ENCODE measurements around the gene TENM3. TPM values are rescaled to one million over a fixed set of nuclear protein-coding genes. Genes with fewer than 3 reads are reported as not detected.

TENM3 gene
- total RNA-seq, 2 donors from 2014 or later, result 39.5 to 51.9 TPM

GRCh38 chr4:182293691-182294255 is 50.6 kb downstream of the TENM3 start:
- 70 to 80% methylated on average over 8 to 14 of the region's 14 CpGs for WGBS, 2 experiments (ENCODE audit: insufficient coverage in 1 of 2, insufficient read length in 1 of 2)
- H3K9ac ChIP-seq (ENCODE audit: extremely low read depth, low read length, poor library complexity, severe bottlenecking), result no peak overlapping the region
- Mint-ChIP-seq H3K27ac (no peak overlapping the region), H3K36me3 (ENCODE audit: low read depth) (no peaks in the 10 kb centered on the region), H3K4me1 (peaks cover 14% of the 10 kb centered on the region), H3K4me3 (no peak overlapping the region), H3K9me3 (no peaks in the 10 kb centered on the region), H3K27me3 (ENCODE audit: insufficient read depth) (peaks cover 3% of the 10 kb centered on the region)
- H3K27me3 ChIP-seq (ENCODE audit: control insufficient read depth, insufficient read depth, low read length, poor library complexity, severe bottlenecking), result no peaks in the 10 kb centered on the region
- H3K4me1 ChIP-seq (ENCODE audit: control insufficient read depth, insufficient read depth, low read length), result peaks cover 5% of the 10 kb centered on the region
- no peak for TF ChIP-seq CTCF (conservative IDR thresholded peaks at IDR 0.05)
- no peak overlapping the region for H3K4me3 ChIP-seq (ENCODE audit: low read length)
- no peaks in the 10 kb centered on the region for H3K9me3 ChIP-seq (ENCODE audit: control insufficient read depth, low read length)
- no peaks in the 10 kb centered on the region for H3K36me3 ChIP-seq (ENCODE audit: control insufficient read depth, insufficient read depth, low read length)
- DNase-seq, result peak; percentile 53
- H3K27ac ChIP-seq (ENCODE audit: low read depth, low read length), result no peak overlapping the region

- Histone ChIP-seq H3K9ac (ENCODE audit: extremely low read depth, low read length, poor library complexity, severe bottlenecking) (no peak overlapping the region), H3K36me3 (ENCODE audit: control insufficient read depth, insufficient read depth, low read length) (no peaks in the 10 kb centered on the region), H3K9me3 (ENCODE audit: control insufficient read depth, low read length) (no peaks in the 10 kb centered on the region), H3K4me1 (ENCODE audit: control insufficient read depth, insufficient read depth, low read length) (peaks cover 5% of the 10 kb centered on the region), H3K27ac (ENCODE audit: low read depth, low read length) (no peak overlapping the region), H3K27me3 (ENCODE audit: control insufficient read depth, insufficient read depth, low read length, poor library complexity, severe bottlenecking) (no peaks in the 10 kb centered on the region), H3K4me3 (ENCODE audit: low read length) (no peak overlapping the region)
- no peak for DNase-seq
- WGBS, 2 experiments (ENCODE audit: insufficient coverage in 1 of 2, insufficient read length in 1 of 2), result 91 to 94% methylated on average over 3 to 4 of the region's 4 CpGs
- Mint-ChIP-seq H3K27me3 (ENCODE audit: insufficient read depth) (peaks cover 3% of the 10 kb centered on the region), H3K4me1 (peaks cover 14% of the 10 kb centered on the region), H3K9me3 (no peaks in the 10 kb centered on the region), H3K27ac (no peak overlapping the region), H3K36me3 (ENCODE audit: low read depth) (no peaks in the 10 kb centered on the region), H3K4me3 (no peak overlapping the region)
- no peak for TF ChIP-seq CTCF (conservative IDR thresholded peaks at IDR 0.05)
Observed at GRCh38 chr4:182294451-182294850, 51.2 kb downstream of the TENM3 start.

GRCh38 chr4:182297659-182298058 is 54.5 kb downstream of the TENM3 start:
- 92 to 97% methylated on average over 7 to 9 of the region's 9 CpGs for WGBS, 2 experiments (ENCODE audit: insufficient coverage in 1 of 2, insufficient read length in 1 of 2)
- Histone ChIP-seq H3K9me3 (ENCODE audit: control insufficient read depth, low read length) (no peaks in the 10 kb centered on the region), H3K9ac (ENCODE audit: extremely low read depth, low read length, poor library complexity, severe bottlenecking) (no peak overlapping the region), H3K36me3 (ENCODE audit: control insufficient read depth, insufficient read depth, low read length) (no peaks in the 10 kb centered on the region), H3K27me3 (ENCODE audit: control insufficient read depth, insufficient read depth, low read length, poor library complexity, severe bottlenecking) (no peaks in the 10 kb centered on the region), H3K27ac (ENCODE audit: low read depth, low read length) (no peak overlapping the region), H3K4me1 (ENCODE audit: control insufficient read depth, insufficient read depth, low read length) (peaks cover 5% of the 10 kb centered on the region), H3K4me3 (ENCODE audit: low read length) (no peak overlapping the region)
- H3K4me1 Mint-ChIP-seq, result peaks cover 14% of the 10 kb centered on the region
- no peak for DNase-seq
- H3K27me3 Mint-ChIP-seq (ENCODE audit: insufficient read depth), result peaks cover 3% of the 10 kb centered on the region
- H3K4me3 Mint-ChIP-seq, result no peak overlapping the region
- no peak overlapping the region for H3K27ac Mint-ChIP-seq
- H3K36me3 Mint-ChIP-seq (ENCODE audit: low read depth), result no peaks in the 10 kb centered on the region
- H3K9me3 Mint-ChIP-seq, result no peaks in the 10 kb centered on the region
- no peak for TF ChIP-seq CTCF (conservative IDR thresholded peaks at IDR 0.05)

Measured in endodermal cell (in vitro differentiated cells).